Activated CD8-positive, alpha-beta T cell treated with anti-CD3 and anti-CD28 coated beads for 36 hours (primary cell): ENCODE results near the gene TSPAN4. TPM values are rescaled to one million over a fixed set of nuclear protein-coding genes. Genes with fewer than 3 reads are reported as not detected.
A peak's percentile ranks its signal among the peaks of the same experiment; 100 is the strongest.

Experiments
- ATAC-seq: fragments of 200-7000 bp; cut with Tn5 transposase; one replicate; pipeline ENCODE4 v1.10.0; 2021; ENCODE audit warnings: mild to moderate bottlenecking, moderate library complexity
- CTCF ChIA-PET: fragments of 350-600 bp; sonication (Branson Sonifier 250); formaldehyde crosslinking; loops from one replicate; lab custom pipeline; 2021; ENCODE audit warnings: antibody characterized with exemption; lab: Charles Lee
- POLR2A ChIA-PET: fragments of 350-600 bp; sonication (Branson Sonifier 250); formaldehyde crosslinking; loops from one replicate; lab custom pipeline; 2021; ENCODE audit warnings: antibody characterized with exemption; lab: Charles Lee
- DNase-seq: peaks from one replicate; pipeline ENCODE4 v3.0.0-alpha.2; 2020
- H3K27ac Mint-ChIP-seq: one replicate; pipeline ENCODE4 v1.8.0; 2021; ENCODE audit warnings: mild to moderate bottlenecking, mixed read lengths
- H3K27me3 Mint-ChIP-seq: one replicate; pipeline ENCODE4 v1.8.0; 2021; ENCODE audit warnings: mixed read lengths
- H3K36me3 Mint-ChIP-seq: one replicate; pipeline ENCODE4 v1.8.0; 2021; ENCODE audit warnings: low read depth, mixed read lengths
- H3K4me1 Mint-ChIP-seq: one replicate; pipeline ENCODE4 v1.8.0; 2021; ENCODE audit warnings: low read depth, mixed read lengths
- H3K4me3 Mint-ChIP-seq: one replicate; pipeline ENCODE4 v1.8.0; 2021; ENCODE audit warnings: mild to moderate bottlenecking, moderate library complexity, mixed read lengths
- H3K9me3 Mint-ChIP-seq: one replicate; pipeline ENCODE4 v1.8.0; 2021; ENCODE audit warnings: mixed read lengths
- CTCF ChIP-seq: fragments of 200-600 bp; IDR thresholded peaks from one replicate; pipeline ENCODE4 v1.8.0; 2022; ENCODE audit warnings: antibody characterized with exemption, mild to moderate bottlenecking
- intact Hi-C: fragments of 100-400 bp; cut with micrococcal nuclease; formaldehyde crosslinking; loops from one replicate; pipeline ENCODE4 v1.10.0; 2022
- total RNA-seq, 2 experiments: library from RNA; stranded (reverse); gene quantifications; one replicate each; pipeline ENCODE4 v1.2.3, GENCODE V29; 2021

The TSPAN4 gene
- total RNA-seq, 2 experiments from 2014 or later = 15.4 to 16.0 TPM

GRCh38 chr11:845872-846495 lies 3.3 kb downstream of the TSPAN4 start:
- intact Hi-C loops = loop anchor here (5.0 kb wide), 1 partner anchor 206 kb away; no protein-coding TSS in a partner anchor
- Mint-ChIP-seq H3K36me3 (peaks cover 3% of the 10 kb centered on the region), H3K27me3 (peaks cover 9% of the 10 kb centered on the region), H3K9me3 (no peaks in the 10 kb centered on the region), H3K4me1 (peaks cover 27% of the 10 kb centered on the region), H3K4me3 (no peak overlapping the region), H3K27ac (no peak overlapping the region)
- DNase-seq (no peak), ATAC-seq (no peak)
- no peak for TF ChIP-seq CTCF
- POLR2A ChIA-PET = interaction anchor here (0.7 to 1.7 kb wide), 2 partner anchors 11 to 13 kb away, joined by 3 to 4 read pairs; partner anchors contain the start of gene CD151
- CTCF ChIA-PET = interaction anchor here (0.8 to 4.6 kb wide), 3 partner anchors 11 to 207 kb away, joined by 3 to 46 read pairs (median 3); no protein-coding TSS in a partner anchor

GRCh38 chr11:846496-847098 lies 3.9 kb downstream of the TSPAN4 start:
- Mint-ChIP-seq H3K9me3 (no peaks in the 10 kb centered on the region), H3K36me3 (no peaks in the 10 kb centered on the region), H3K27ac (no peak overlapping the region), H3K4me3 (no peak overlapping the region), H3K27me3 (peaks cover 9% of the 10 kb centered on the region), H3K4me1 (peaks cover 22% of the 10 kb centered on the region)
- CTCF ChIA-PET = interaction anchor here (0.8 to 4.6 kb wide), 5 partner anchors 9 to 206 kb away, joined by 3 to 46 read pairs (median 3); no protein-coding TSS in a partner anchor
- no peak for ATAC-seq
- no peak for TF ChIP-seq CTCF
- DNase-seq = no peak
- intact Hi-C loops = loop anchor here (5.0 kb wide), 1 partner anchor 206 kb away; no protein-coding TSS in a partner anchor
- POLR2A ChIA-PET = interaction anchor here (0.7 to 1.7 kb wide), 2 partner anchors 10 to 14 kb away, joined by 3 to 4 read pairs; partner anchors contain the start of gene CD151

- DNase-seq (no peak), ATAC-seq (no peak)
- H3K4me1 Mint-ChIP-seq = peaks cover 22% of the 10 kb centered on the region
- H3K27me3 Mint-ChIP-seq = peaks cover 9% of the 10 kb centered on the region
- intact Hi-C loops = loop anchor here (5.0 kb wide), 1 partner anchor 204 kb away; no protein-coding TSS in a partner anchor
- H3K4me3 Mint-ChIP-seq = no peak overlapping the region
- H3K9me3 Mint-ChIP-seq = no peaks in the 10 kb centered on the region
- H3K27ac Mint-ChIP-seq = no peak overlapping the region
- TF ChIP-seq CTCF = no peak
- ChIA-PET POLR2A (interaction anchor here (1.7 to 1.9 kb wide), 2 partner anchors 9 to 204 kb away, joined by 4 to 5 read pairs; no protein-coding TSS in a partner anchor), CTCF (interaction anchor here (0.9 to 4.6 kb wide), 9 partner anchors 9 to 205 kb away, joined by 3 to 46 read pairs (median 4); no protein-coding TSS in a partner anchor)
- H3K36me3 Mint-ChIP-seq = no peaks in the 10 kb centered on the region
These were observed 5.2 kb downstream of the TSPAN4 start for GRCh38 chr11:847876-848275.

GRCh38 chr11:848380-848931 lies 5.8 kb downstream of the TSPAN4 start:
- Mint-ChIP-seq H3K36me3 (no peaks in the 10 kb centered on the region), H3K4me1 (peaks cover 20% of the 10 kb centered on the region), H3K9me3 (no peaks in the 10 kb centered on the region), H3K27ac (no peak overlapping the region), H3K27me3 (peaks cover 9% of the 10 kb centered on the region), H3K4me3 (no peak overlapping the region)
- intact Hi-C loops = loop anchor here (5.0 kb wide), 1 partner anchor 204 kb away; no protein-coding TSS in a partner anchor
- peak; percentile 74 for DNase-seq
- ChIA-PET CTCF (interaction anchor here (0.6 to 4.6 kb wide), 13 partner anchors 8 to 220 kb away, joined by 3 to 46 read pairs (median 3); no protein-coding TSS in a partner anchor), POLR2A (interaction anchor here (0.6 to 1.9 kb wide), 2 partner anchors 50 to 204 kb away, joined by 3 to 5 read pairs; no protein-coding TSS in a partner anchor)
- peak; percentile 79 for ATAC-seq
- peak; percentile 97 for TF ChIP-seq CTCF
